KOPT-K1 (cell line): ENCODE measurements around the gene TBXAS1.

Source experiments
- H3K27ac ChIP-seq: fragments of 200-600 bp; sonication (generic); 2 replicates; pipeline ENCODE4 v1.5.1; 2016; ENCODE audit warnings: antibody characterized with exemption, mild to moderate bottlenecking, low read depth, low read length; ENCODE audit not compliant: poor library complexity, severe bottlenecking
- H3K36me3 ChIP-seq: fragments of 200-600 bp; sonication (generic); 2 replicates; pipeline ENCODE4 v1.5.1; 2017; ENCODE audit warnings: antibody characterized with exemption, mild to moderate bottlenecking, low read length, moderate library complexity; ENCODE audit not compliant: insufficient read depth
- H3K9me3 ChIP-seq: fragments of 200-600 bp; sonication (generic); 2 replicates; pipeline ENCODE4 v1.5.1; 2017; ENCODE audit warnings: antibody characterized with exemption, low read length, mild to moderate bottlenecking; ENCODE audit not compliant: insufficient read depth, poor library complexity, severe bottlenecking

TBXAS1 gene

GRCh38 chr7:140033779-140034363 lies 204.8 kb downstream of the TBXAS1 start:
- no peaks in the 10 kb centered on the region for H3K9me3 ChIP-seq
- peaks cover 95% of the 10 kb centered on the region for H3K36me3 ChIP-seq
- H3K27ac ChIP-seq, result no peak overlapping the region

GRCh38 chr7:140034421-140034820 lies 205.4 kb downstream of the TBXAS1 start:
- H3K9me3 ChIP-seq, result no peaks in the 10 kb centered on the region
- H3K36me3 ChIP-seq, result peaks cover 95% of the 10 kb centered on the region
- H3K27ac ChIP-seq, result no peak overlapping the region

DNA sequence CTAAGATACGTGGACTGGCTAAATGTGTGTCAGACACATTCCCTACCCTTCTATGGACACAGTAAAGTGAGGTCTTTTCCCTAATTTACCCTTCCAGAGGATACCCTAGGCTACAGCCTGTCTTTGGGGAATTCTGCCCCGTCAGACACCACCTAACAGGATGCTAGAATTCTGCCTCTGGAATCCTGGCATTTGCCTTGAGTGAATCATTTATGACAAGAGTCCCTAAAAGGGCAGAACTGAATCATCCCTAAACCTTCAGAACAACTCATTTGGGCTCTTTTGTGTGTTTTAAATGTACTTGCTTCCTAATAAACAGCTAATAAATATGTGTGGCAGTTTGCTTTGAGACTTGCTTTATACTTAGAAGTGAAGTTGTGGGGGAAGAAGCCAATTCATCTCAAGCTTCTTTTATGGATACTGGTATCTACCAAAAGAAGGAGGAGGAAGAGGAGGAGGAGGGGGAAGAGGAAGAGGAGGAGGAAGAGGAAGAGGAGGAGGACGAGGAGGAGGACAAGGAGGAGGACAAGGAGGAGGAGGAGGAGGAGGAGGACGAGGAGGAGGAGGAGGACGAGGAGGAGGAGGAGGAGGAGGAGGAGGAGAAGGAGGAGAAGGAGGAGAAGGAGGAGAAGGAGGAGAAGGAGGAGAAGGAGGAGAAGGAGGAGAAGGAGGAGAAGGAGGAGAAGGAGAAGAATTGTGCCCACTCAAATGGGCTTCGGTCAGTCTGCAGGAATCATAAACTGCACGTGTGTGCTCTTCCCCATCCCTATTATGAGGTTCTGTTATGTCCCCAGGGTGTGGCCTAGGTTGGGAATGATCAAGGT lies 206.5 kb downstream of the TBXAS1 start:
- H3K36me3 ChIP-seq, result peaks cover 95% of the 10 kb centered on the region
- H3K9me3 ChIP-seq, result no peaks in the 10 kb centered on the region
- H3K27ac ChIP-seq, result no peak overlapping the region

- no peaks in the 10 kb centered on the region for H3K9me3 ChIP-seq
- no peak overlapping the region for H3K27ac ChIP-seq
- H3K36me3 ChIP-seq, result peaks cover 95% of the 10 kb centered on the region
Observed at GRCh38 chr7:140036224-140036962, 207.3 kb downstream of the TBXAS1 start.

DNA sequence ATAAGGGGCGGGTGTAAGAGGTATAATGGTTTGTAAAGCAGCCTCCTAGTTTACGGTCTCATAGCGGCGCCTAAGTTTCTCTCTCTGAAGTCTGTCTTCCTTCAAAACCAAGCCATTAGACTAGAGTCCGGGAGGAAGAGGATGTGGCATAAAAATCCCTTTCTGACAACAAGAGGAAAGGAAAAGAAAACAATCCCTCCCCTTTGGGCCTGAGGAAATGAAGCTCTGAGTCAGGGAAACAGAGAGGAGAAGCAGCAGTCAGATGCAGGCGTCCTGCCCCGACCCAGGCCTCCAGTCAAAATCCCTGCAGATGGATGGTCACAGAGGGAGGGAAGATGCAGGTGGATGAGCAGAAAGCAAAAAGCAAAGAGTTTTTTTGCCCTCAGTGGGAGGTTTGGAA lies 210.0 kb downstream of the TBXAS1 start:
- Histone ChIP-seq H3K27ac (no peak overlapping the region), H3K36me3 (peaks cover 100% of the 10 kb centered on the region), H3K9me3 (no peaks in the 10 kb centered on the region)

- Histone ChIP-seq H3K9me3 (no peaks in the 10 kb centered on the region), H3K27ac (no peak overlapping the region), H3K36me3 (peaks cover 100% of the 10 kb centered on the region)
Observed at GRCh38 chr7:140039896-140040295, 210.8 kb downstream of the TBXAS1 start.

DNA sequence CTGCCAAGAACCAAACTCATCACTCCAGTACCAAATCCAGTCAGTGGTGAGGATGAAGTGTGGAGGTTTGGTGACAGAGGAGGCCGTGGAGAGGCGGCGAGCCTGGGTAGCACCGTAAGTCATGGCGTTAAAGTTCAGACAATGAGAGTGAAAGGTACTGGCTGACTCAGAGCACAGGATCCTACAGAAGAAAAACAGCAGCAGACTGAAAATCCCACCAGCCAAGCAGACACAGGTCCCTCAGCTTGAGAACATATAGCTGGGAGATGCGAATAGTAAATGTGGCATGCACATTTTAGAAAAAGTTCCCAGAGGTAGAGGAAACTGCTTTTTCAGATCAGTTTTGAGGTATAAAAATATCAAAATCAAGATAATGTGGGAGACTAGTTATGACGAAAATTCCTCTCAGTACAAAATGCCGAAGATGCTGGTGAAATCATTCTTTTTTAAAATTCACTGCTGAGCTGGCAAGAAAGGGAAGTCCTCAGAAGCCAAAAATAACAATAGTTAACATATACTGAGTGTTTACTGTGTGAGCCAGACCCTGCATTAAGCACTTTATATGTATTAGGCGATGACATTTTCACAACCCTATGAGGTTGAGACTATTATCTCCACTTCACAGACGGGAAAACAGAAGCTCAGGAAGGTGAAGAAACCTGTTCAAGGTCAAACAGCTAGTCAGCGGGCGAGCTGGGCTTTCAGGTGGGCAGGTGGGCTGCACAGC lies 212.8 kb downstream of the TBXAS1 start:
- Histone ChIP-seq H3K27ac (no peak overlapping the region), H3K9me3 (no peaks in the 10 kb centered on the region), H3K36me3 (peaks cover 100% of the 10 kb centered on the region)

DNA sequence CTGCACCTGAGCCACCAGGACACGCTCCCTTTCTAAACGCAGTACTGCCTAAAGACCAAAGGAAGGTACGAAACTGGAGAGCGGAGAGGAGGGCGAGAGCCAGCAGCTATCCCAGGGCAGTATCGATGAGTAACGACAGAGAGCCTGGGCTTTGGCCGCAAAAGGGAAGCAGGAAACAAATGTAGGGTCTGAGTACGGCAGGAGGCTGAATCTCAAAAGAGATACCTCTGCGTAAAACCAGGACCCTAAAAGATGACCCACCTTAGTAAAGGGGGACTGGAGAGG lies 213.3 kb downstream of the TBXAS1 start:
- peaks cover 100% of the 10 kb centered on the region for H3K36me3 ChIP-seq
- no peak overlapping the region for H3K27ac ChIP-seq
- no peaks in the 10 kb centered on the region for H3K9me3 ChIP-seq

DNA sequence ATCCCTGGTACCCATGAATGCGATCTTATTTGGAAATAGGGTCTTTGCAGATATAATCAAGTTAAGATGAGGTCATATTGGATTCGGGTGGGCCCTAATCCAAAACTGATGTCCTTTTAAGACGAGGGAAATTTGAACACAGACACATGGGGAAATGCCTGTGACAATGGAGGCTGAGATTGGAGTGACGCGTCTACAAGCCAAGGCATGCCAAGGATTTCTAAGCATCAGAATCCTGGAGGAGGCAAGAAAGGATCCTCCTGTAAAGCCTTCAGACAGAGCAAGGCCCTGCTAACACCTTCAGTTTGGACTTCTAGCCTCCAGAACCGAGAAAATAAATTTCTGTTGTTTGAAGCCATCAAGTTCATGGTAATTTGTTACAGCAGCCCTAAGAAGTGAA lies 215.2 kb downstream of the TBXAS1 start:
- Histone ChIP-seq H3K9me3 (no peaks in the 10 kb centered on the region), H3K36me3 (peaks cover 93% of the 10 kb centered on the region), H3K27ac (no peak overlapping the region)

DNA sequence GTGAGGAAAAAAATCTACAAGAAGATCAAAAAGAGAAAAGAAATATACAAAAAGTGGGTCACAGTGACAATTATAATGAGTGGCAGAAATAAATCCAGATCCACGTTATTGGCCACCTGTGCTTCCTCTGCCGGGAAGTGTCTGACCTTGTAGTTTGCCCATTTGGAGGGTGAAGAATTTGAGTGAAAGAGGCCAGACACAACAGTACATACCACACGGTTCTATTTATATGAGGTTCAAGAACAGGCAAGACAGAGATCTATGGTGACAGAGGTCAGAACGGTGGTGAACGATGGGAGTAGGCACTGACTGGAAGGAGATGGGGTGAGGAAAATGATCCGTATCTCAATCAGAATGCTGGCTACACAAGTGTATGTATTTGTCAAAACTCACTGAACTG lies 216.6 kb downstream of the TBXAS1 start:
- Histone ChIP-seq H3K27ac (no peak overlapping the region), H3K36me3 (peaks cover 92% of the 10 kb centered on the region), H3K9me3 (no peaks in the 10 kb centered on the region)

GRCh38 chr7:140047197-140047596 lies 218.1 kb downstream of the TBXAS1 start:
- H3K27ac ChIP-seq, result no peak overlapping the region
- H3K36me3 ChIP-seq, result peaks cover 88% of the 10 kb centered on the region
- no peaks in the 10 kb centered on the region for H3K9me3 ChIP-seq

DNA sequence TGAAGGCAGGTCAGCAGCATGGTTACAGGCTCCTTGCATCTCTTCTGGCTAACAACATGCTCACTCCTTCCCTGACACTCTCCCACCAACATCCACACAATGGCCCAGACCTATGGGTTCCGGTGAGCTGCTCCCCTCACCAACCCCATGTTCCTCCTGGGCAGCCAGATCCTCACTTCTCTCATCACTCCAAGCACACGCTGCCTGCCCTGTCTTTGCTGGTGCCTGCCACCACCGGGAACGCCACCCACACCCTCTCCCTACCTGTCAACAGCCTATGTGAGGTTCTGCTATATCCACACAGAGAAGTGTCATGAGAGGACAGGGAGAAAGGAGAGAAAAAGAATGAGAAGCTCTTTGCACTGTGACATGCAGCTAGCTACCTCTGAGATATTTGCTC lies 219.1 kb downstream of the TBXAS1 start:
- Histone ChIP-seq H3K27ac (no peak overlapping the region), H3K36me3 (peaks cover 88% of the 10 kb centered on the region), H3K9me3 (no peaks in the 10 kb centered on the region)

GRCh38 chr7:140048989-140049338 lies 219.9 kb downstream of the TBXAS1 start:
- H3K9me3 ChIP-seq, result no peaks in the 10 kb centered on the region
- H3K36me3 ChIP-seq, result peaks cover 88% of the 10 kb centered on the region
- no peak overlapping the region for H3K27ac ChIP-seq

DNA sequence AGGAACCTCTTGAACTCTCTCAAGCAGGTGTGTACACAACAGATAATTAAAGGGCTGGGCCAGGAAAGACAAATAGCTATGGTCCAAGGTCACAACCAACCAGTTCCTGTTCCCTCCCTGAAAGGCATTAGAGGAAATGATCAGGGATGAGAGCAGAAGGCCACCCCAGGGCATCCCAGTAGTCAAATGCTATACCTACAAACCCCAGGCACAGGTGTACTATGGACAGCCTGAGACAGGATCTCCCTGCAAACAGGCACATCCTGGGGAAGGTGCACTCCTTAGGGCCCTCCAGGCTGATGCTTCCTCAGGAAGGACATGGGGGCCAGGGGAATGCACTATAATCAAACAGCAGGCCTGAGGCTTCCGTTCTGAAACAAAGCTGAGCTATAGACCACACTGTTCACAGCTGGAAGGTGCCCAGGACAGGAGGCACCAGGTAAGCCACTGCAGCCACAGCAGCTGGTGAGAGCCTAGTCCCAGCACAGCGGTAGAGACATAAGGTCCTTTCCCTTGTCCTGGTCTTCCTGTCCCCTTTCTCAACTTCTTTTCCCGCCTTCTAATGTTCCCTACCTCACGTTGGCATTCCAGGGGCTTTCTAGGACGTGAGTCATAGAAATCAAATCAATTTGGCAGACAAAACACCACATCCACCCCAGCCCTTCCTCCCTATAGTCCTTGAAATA lies 220.4 kb downstream of the TBXAS1 start:
- Histone ChIP-seq H3K9me3 (no peaks in the 10 kb centered on the region), H3K27ac (no peak overlapping the region), H3K36me3 (peaks cover 88% of the 10 kb centered on the region)

- Histone ChIP-seq H3K9me3 (no peaks in the 10 kb centered on the region), H3K27ac (no peak overlapping the region), H3K36me3 (peaks cover 88% of the 10 kb centered on the region)
Observed at GRCh38 chr7:140050100-140050499, 221.0 kb downstream of the TBXAS1 start.
